GM12891 (cell line): ENCODE results near the gene ANGEL1.

ENCODE experiments used
- POLR2A ChIP-seq: IDR thresholded peaks from 2 replicates; pipeline ENCODE4 v1.6.1; 2011; ENCODE audit warnings: low read depth, low read length, control low read depth
- POLR2AphosphoS5 ChIP-seq: IDR thresholded peaks from 2 replicates; pipeline ENCODE4 v1.6.1; 2011; ENCODE audit warnings: low read depth, low read length, control low read depth
- POU2F2 ChIP-seq: IDR thresholded peaks from 2 replicates; pipeline ENCODE4 v1.6.1; 2011; ENCODE audit warnings: low read depth, mild to moderate bottlenecking, control low read depth, low read length, moderate library complexity
- SPI1 ChIP-seq: IDR thresholded peaks from 2 replicates; pipeline ENCODE4 v1.6.1; 2011; ENCODE audit warnings: low read depth, low read length, control low read depth
- TAF1 ChIP-seq: IDR thresholded peaks from 2 replicates; pipeline ENCODE4 v1.6.1; 2011; ENCODE audit warnings: low read depth, low read length, control low read depth

GRCh38 chr14:76779221-76780057 is 33.2 kb downstream of the ANGEL1 start:
- TF ChIP-seq POU2F2 (no peak), POLR2AphosphoS5 (no peak), POLR2A (no peak), TAF1 (no peak), SPI1 (no peak)
